ENCODE data around the gene GPR15. TPM values are rescaled to one million over a fixed set of nuclear protein-coding genes. Genes with fewer than 3 reads are reported as not detected.
A peak's percentile ranks its signal among the peaks of the same experiment; 100 is the strongest.

GPR15 gene
- polyA plus RNA-seq, 2 donors, result 0.31 to 0.86 TPM

- H3K4me1 ChIP-seq (ENCODE audit: control insufficient read depth in 2 of 2, insufficient read depth in 2 of 2, low read length in 1 of 2), result no peaks in the 10 kb centered on the region
- H3K9me3 ChIP-seq (ENCODE audit: control insufficient read depth in 2 of 2, insufficient read depth in 1 of 2, low read depth in 1 of 2, low read length in 1 of 2), result no peaks in the 10 kb centered on the region
- H3K27me3 ChIP-seq (ENCODE audit: control insufficient read depth in 1 of 2, insufficient read depth in 2 of 2, low read length in 2 of 2), result no peaks in the 10 kb centered on the region
- peak overlapping the region in 1 of 2 donors; percentile 48 for H3K27ac ChIP-seq (ENCODE audit: low read depth in 2 of 2, low read length in 1 of 2)
- WGBS, 2 donors, result 71 to 77% methylated on average over 7 of the region's 7 CpGs
- H3K4me3 ChIP-seq (ENCODE audit: low read depth in 1 of 2, low read length in 2 of 2), result no peak overlapping the region
- no peaks in the 10 kb centered on the region for H3K36me3 ChIP-seq (ENCODE audit: control insufficient read depth in 2 of 2, insufficient read depth in 2 of 2, low read length in 1 of 2)
These were observed 32.7 kb downstream of the GPR15 start for GRCh38 chr3:98564282-98565005.

DNA sequence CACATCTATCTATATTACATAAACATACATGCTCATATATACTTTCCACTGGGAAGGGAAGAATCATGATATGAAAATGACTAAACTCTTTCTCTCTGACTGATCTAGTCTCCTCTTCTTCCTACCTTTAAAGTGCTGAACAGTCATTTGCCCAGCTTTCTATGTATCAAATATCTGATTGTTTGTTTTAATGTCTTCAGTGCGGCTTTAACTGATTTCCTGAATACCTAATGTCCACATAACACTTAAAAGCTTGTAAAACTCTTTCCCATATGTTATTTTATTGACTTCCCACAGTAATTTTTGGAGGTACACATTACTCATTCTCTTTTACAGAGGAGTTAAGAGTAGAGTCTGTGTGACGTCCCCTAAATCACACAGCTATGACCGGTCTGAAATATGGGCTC is 33.5 kb downstream of the GPR15 start:
- Histone ChIP-seq H3K9me3 (ENCODE audit: control insufficient read depth in 2 of 2, insufficient read depth in 1 of 2, low read depth in 1 of 2, low read length in 1 of 2) (no peaks in the 10 kb centered on the region), H3K27me3 (ENCODE audit: control insufficient read depth in 1 of 2, insufficient read depth in 2 of 2, low read length in 2 of 2) (no peaks in the 10 kb centered on the region), H3K36me3 (ENCODE audit: control insufficient read depth in 2 of 2, insufficient read depth in 2 of 2, low read length in 1 of 2) (no peaks in the 10 kb centered on the region), H3K4me3 (ENCODE audit: low read depth in 1 of 2, low read length in 2 of 2) (no peak overlapping the region), H3K4me1 (ENCODE audit: control insufficient read depth in 2 of 2, insufficient read depth in 2 of 2, low read length in 1 of 2) (no peaks in the 10 kb centered on the region), H3K27ac (ENCODE audit: low read depth in 2 of 2, low read length in 1 of 2) (no peak overlapping the region)
- WGBS, 2 donors, result 53 to 65% methylated on average over 3 of the region's 3 CpGs

DNA sequence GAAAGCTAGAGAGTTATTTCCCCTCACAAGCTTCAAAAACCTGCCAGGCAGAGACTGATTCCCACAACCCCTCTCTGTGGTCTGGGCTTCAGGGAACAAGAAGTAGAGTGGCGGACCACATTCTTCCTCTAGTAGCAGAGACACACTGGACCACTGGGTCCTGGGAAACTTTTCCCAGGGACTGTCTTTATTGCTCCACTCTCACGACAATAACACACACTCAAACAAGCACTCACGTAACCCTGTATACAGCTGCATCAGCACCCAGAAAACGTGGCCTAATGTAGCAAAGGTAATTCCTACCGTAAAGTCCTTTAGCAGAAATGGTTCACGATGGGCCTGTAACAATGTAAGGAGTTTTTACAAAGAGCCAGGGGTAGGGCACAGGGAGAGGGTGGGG is 34.1 kb downstream of the GPR15 start:
- Histone ChIP-seq H3K36me3 (ENCODE audit: control insufficient read depth in 2 of 2, insufficient read depth in 2 of 2, low read length in 1 of 2) (no peaks in the 10 kb centered on the region), H3K27ac (ENCODE audit: low read depth in 2 of 2, low read length in 1 of 2) (no peak overlapping the region), H3K27me3 (ENCODE audit: control insufficient read depth in 1 of 2, insufficient read depth in 2 of 2, low read length in 2 of 2) (no peaks in the 10 kb centered on the region), H3K4me1 (ENCODE audit: control insufficient read depth in 2 of 2, insufficient read depth in 2 of 2, low read length in 1 of 2) (no peaks in the 10 kb centered on the region), H3K4me3 (ENCODE audit: low read depth in 1 of 2, low read length in 2 of 2) (no peak overlapping the region), H3K9me3 (ENCODE audit: control insufficient read depth in 2 of 2, insufficient read depth in 1 of 2, low read depth in 1 of 2, low read length in 1 of 2) (no peaks in the 10 kb centered on the region)
- 82 to 84% methylated on average over 6 of the region's 6 CpGs for WGBS, 2 donors

DNA sequence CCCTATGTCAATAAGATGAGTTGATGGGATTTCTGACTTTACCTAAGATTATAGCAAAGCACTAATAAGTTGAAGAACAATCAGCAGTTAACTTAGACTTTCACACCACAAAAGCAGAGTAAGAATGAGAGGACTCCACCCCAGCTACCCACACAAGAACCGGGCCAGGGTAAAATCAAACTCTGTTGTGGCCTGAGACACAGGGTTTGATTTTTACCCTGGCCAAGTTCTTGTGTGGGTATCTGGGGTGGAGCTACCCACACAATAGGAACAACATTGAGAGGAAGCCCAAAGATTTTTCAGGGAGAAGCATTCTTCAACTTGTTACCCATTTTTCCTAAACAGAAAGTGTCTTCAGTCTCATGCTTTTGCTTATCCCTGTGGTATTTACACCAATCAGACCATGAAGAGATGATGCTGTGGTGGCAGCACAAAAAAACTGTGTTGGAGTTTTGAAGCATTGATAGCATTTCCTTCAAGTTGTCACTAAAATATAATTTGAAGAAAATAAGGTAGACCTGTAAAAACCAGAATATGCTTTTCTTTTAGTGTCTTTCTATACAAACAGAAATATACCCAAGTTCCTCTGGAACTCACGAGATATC is 36.0 kb downstream of the GPR15 start:
- no peaks in the 10 kb centered on the region for H3K4me1 ChIP-seq (ENCODE audit: control insufficient read depth in 2 of 2, insufficient read depth in 2 of 2, low read length in 1 of 2)
- no peaks in the 10 kb centered on the region for H3K9me3 ChIP-seq (ENCODE audit: control insufficient read depth in 2 of 2, insufficient read depth in 1 of 2, low read depth in 1 of 2, low read length in 1 of 2)
- 56 to 57% methylated on average over 2 of the region's 2 CpGs for WGBS, 2 donors
- H3K27ac ChIP-seq (ENCODE audit: low read depth in 2 of 2, low read length in 1 of 2), result no peak overlapping the region
- no peaks in the 10 kb centered on the region for H3K27me3 ChIP-seq (ENCODE audit: control insufficient read depth in 1 of 2, insufficient read depth in 2 of 2, low read length in 2 of 2)
- H3K36me3 ChIP-seq (ENCODE audit: control insufficient read depth in 2 of 2, insufficient read depth in 2 of 2, low read length in 1 of 2), result no peaks in the 10 kb centered on the region
- H3K4me3 ChIP-seq (ENCODE audit: low read depth in 1 of 2, low read length in 2 of 2), result no peak overlapping the region

DNA sequence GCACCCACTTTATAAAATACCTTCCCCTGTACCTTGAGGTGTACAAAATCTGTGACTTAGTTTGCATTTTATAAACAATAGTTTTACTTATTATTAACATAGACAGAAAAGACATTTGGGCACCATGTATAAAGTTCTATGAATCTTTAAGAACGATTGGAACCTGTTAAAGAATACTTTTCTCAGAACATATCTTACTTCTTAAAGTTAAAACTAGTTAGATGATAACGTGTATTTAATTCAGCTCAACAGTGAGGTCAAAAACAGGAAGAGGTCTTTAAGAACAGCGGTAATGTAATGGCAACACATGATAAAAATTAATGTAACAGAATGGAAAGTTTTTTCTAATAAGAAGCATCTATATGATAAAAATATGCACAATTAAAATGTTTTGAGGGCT is 36.6 kb downstream of the GPR15 start:
- H3K4me1 ChIP-seq (ENCODE audit: control insufficient read depth in 2 of 2, insufficient read depth in 2 of 2, low read length in 1 of 2), result no peaks in the 10 kb centered on the region
- no peaks in the 10 kb centered on the region for H3K27me3 ChIP-seq (ENCODE audit: control insufficient read depth in 1 of 2, insufficient read depth in 2 of 2, low read length in 2 of 2)
- no peaks in the 10 kb centered on the region for H3K9me3 ChIP-seq (ENCODE audit: control insufficient read depth in 2 of 2, insufficient read depth in 1 of 2, low read depth in 1 of 2, low read length in 1 of 2)
- no peaks in the 10 kb centered on the region for H3K36me3 ChIP-seq (ENCODE audit: control insufficient read depth in 2 of 2, insufficient read depth in 2 of 2, low read length in 1 of 2)
- 74 to 79% methylated on average over 3 of the region's 3 CpGs for WGBS, 2 donors
- H3K4me3 ChIP-seq (ENCODE audit: low read depth in 1 of 2, low read length in 2 of 2), result no peak overlapping the region
- no peak overlapping the region for H3K27ac ChIP-seq (ENCODE audit: low read depth in 2 of 2, low read length in 1 of 2)

GRCh38 chr3:98573181-98573728 is 41.5 kb downstream of the GPR15 start:
- no peak overlapping the region for H3K27ac ChIP-seq (ENCODE audit: low read depth in 2 of 2, low read length in 1 of 2)
- no peaks in the 10 kb centered on the region for H3K36me3 ChIP-seq (ENCODE audit: control insufficient read depth in 2 of 2, insufficient read depth in 2 of 2, low read length in 1 of 2)
- H3K9me3 ChIP-seq (ENCODE audit: control insufficient read depth in 2 of 2, insufficient read depth in 1 of 2, low read depth in 1 of 2, low read length in 1 of 2), result no peaks in the 10 kb centered on the region
- H3K4me1 ChIP-seq (ENCODE audit: control insufficient read depth in 2 of 2, insufficient read depth in 2 of 2, low read length in 1 of 2), result no peaks in the 10 kb centered on the region
- 23 to 42% methylated on average over 2 of the region's 2 CpGs for WGBS, 2 donors
- H3K27me3 ChIP-seq (ENCODE audit: control insufficient read depth in 1 of 2, insufficient read depth in 2 of 2, low read length in 2 of 2), result no peaks in the 10 kb centered on the region
- no peak overlapping the region for H3K4me3 ChIP-seq (ENCODE audit: low read depth in 1 of 2, low read length in 2 of 2)

- no peak overlapping the region for H3K4me3 ChIP-seq (ENCODE audit: low read depth in 1 of 2, low read length in 2 of 2)
- 71 to 72% methylated on average over 6 of the region's 6 CpGs for WGBS, 2 donors
- H3K9me3 ChIP-seq (ENCODE audit: control insufficient read depth in 2 of 2, insufficient read depth in 1 of 2, low read depth in 1 of 2, low read length in 1 of 2), result no peaks in the 10 kb centered on the region
- H3K4me1 ChIP-seq (ENCODE audit: control insufficient read depth in 2 of 2, insufficient read depth in 2 of 2, low read length in 1 of 2), result no peaks in the 10 kb centered on the region
- no peaks in the 10 kb centered on the region for H3K27me3 ChIP-seq (ENCODE audit: control insufficient read depth in 1 of 2, insufficient read depth in 2 of 2, low read length in 2 of 2)
- no peaks in the 10 kb centered on the region for H3K36me3 ChIP-seq (ENCODE audit: control insufficient read depth in 2 of 2, insufficient read depth in 2 of 2, low read length in 1 of 2)
- H3K27ac ChIP-seq (ENCODE audit: low read depth in 2 of 2, low read length in 1 of 2), result no peak overlapping the region
These were observed 42.4 kb downstream of the GPR15 start for GRCh38 chr3:98574132-98574531.

DNA sequence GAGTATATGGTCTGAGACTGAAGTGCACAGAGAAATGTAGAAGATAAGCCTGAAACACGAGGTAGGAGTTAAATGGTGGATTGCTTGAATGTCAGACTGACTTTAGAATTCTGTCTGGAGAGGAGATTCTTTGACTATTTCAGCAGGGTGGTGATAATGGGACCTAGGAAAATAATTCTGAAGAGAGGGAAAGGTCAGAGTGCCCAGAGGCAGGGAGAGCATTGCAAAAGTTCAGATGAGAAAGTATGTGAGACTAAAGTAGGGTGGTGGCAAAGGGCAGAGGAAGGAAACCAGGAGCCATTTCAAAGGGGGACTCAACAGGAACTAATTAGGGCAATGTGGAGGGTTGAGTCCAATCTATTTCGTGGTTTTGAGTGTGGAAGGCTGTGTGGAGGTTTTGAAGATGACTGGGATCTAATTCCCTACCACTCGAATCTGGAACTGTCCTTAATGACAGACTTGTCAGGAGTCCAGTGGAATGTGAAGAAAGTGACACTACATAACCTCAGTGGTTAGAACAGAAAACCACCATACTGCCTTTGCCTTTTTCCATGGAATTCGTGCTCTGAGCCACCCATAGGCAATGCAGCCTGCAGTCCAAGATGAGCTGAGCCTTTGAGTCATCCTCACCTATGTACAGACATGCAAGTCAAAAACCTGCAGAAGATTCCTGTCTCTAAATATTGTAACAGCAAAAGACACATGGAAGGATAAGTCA is 45.6 kb downstream of the GPR15 start:
- no peaks in the 10 kb centered on the region for H3K4me1 ChIP-seq (ENCODE audit: control insufficient read depth in 2 of 2, insufficient read depth in 2 of 2, low read length in 1 of 2)
- WGBS, 2 donors, result 82 to 85% methylated on average over 4 of the region's 4 CpGs
- H3K4me3 ChIP-seq (ENCODE audit: low read depth in 1 of 2, low read length in 2 of 2), result no peak overlapping the region
- H3K9me3 ChIP-seq (ENCODE audit: control insufficient read depth in 2 of 2, insufficient read depth in 1 of 2, low read depth in 1 of 2, low read length in 1 of 2), result no peaks in the 10 kb centered on the region
- no peak overlapping the region for H3K27ac ChIP-seq (ENCODE audit: low read depth in 2 of 2, low read length in 1 of 2)
- no peaks in the 10 kb centered on the region for H3K27me3 ChIP-seq (ENCODE audit: control insufficient read depth in 1 of 2, insufficient read depth in 2 of 2, low read length in 2 of 2)
- peaks cover 2 to 3% of the 10 kb centered on the region in 2 donors for H3K36me3 ChIP-seq (ENCODE audit: control insufficient read depth in 2 of 2, insufficient read depth in 2 of 2, low read length in 1 of 2)

DNA sequence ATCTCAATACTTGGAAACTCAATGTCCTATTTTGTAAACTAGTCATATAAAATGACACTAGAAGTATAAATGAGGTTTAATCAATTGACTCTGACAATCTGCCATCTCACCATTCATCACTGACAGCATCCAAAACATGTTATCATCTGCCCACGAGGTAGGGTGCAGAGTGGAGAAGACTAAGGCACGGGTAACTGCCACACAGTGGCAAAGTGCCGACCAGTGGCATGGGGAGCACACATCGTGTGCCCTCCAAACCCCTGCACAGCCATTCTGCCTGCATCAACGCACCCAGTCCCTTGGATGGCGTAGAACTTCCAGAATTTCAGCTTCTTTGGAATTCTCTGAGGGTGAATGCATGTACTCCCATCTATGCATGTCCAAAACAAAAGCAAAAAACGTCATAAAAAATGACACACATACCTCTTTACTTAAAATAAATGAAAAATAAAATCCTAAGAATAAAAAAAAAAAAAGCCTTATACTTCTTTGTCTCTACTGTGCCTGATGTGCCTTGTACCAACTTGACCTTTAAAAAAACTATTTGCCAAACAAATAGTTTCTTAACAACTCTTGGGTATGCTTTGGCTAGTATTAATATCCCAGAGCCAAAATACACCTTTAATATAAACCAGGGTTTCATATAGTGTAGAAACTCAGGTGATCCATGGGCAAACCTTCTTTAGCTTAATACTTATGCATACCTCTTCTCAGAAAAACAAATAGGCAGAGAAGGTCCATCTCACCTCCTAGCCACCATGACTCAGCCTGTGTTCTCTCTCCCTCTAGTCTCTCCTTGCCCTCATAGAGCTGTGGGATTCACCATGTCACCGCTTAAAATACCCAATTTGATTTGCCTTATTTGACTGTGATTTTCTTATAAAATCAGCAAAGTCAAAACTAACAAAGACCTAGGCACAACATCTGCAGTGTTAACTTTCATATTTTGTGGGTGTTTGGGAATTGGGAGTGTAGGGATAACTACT is 48.9 kb downstream of the GPR15 start:
- H3K4me3 ChIP-seq (ENCODE audit: low read depth in 1 of 2, low read length in 2 of 2), result no peak overlapping the region
- H3K27me3 ChIP-seq (ENCODE audit: control insufficient read depth in 1 of 2, insufficient read depth in 2 of 2, low read length in 2 of 2), result no peaks in the 10 kb centered on the region
- H3K4me1 ChIP-seq (ENCODE audit: control insufficient read depth in 2 of 2, insufficient read depth in 2 of 2, low read length in 1 of 2), result no peaks in the 10 kb centered on the region
- no peak overlapping the region for H3K27ac ChIP-seq (ENCODE audit: low read depth in 2 of 2, low read length in 1 of 2)
- WGBS, 2 donors, result 87 to 90% methylated on average over 8 of the region's 8 CpGs
- no peaks in the 10 kb centered on the region for H3K9me3 ChIP-seq (ENCODE audit: control insufficient read depth in 2 of 2, insufficient read depth in 1 of 2, low read depth in 1 of 2, low read length in 1 of 2)
- H3K36me3 ChIP-seq (ENCODE audit: control insufficient read depth in 2 of 2, insufficient read depth in 2 of 2, low read length in 1 of 2), result peaks cover 2 to 9% of the 10 kb centered on the region in 2 donors
